Globus pallidus (tissue), 1 donor: ENCODE results near the gene KIAA1549.

Source experiments
- DNase-seq: peaks from one replicate; pipeline ENCODE4 v3.0.0-alpha.2; 2015; ENCODE audit warnings: low spot score

KIAA1549 gene

DNA sequence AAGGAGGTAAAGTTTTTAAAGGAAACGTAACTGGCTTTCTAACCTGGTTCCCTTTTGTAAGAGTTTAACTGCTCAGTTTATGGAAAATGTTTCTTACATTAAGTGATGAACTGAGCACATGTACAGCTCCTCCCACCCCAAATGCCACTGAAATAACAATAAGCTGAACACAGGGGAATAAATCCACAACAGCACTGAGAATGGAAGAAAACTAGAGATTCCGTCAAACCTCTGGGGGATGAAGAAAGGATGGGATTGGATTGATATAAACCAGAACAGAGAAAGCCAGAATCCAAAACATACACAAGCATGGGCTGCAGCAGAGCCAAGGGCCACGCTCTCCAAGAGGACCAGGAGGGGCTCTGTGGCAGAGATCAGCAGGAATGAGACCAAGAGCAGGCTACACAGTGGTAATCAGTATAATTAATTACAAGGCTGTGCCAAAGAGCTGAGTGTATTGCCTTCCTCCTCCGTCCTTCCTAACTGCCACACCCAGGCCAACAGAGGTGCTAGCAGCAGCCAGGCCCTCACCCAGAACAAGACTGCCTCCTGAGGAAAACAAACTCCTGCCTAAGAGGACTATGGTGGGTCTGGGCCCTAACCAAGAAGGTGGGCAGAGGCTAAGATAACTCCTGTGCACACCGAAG is 73.9 kb downstream of the KIAA1549 start:
- DNase-seq, result no peak

DNA sequence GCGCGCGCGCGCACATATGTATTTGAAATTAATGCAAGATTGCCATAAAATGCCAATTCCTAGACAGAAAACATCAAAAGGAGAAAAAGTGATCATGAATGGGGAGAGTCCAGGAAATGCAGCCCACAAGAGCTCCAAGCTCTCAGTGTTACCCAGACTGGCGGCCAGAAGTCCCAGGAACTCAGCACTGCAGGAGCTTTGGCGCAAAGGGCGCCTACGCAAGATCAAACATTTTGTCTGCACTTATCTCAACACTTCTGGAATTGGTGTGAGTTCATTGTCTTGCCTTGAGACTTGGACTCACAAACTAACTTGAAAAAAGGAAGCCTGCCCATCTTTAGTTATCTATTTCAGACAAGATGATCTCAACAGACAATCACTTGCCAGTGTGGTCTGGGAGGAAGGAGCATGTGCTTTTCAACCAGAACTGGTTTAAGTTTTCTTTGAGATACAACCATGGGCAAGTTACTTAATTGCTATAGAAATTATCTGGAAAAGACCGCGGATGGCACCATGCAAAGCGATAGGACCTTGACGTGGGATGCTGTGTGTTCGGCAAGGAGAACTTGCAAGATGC is 77.2 kb downstream of the KIAA1549 start:
- no peak for DNase-seq

DNA sequence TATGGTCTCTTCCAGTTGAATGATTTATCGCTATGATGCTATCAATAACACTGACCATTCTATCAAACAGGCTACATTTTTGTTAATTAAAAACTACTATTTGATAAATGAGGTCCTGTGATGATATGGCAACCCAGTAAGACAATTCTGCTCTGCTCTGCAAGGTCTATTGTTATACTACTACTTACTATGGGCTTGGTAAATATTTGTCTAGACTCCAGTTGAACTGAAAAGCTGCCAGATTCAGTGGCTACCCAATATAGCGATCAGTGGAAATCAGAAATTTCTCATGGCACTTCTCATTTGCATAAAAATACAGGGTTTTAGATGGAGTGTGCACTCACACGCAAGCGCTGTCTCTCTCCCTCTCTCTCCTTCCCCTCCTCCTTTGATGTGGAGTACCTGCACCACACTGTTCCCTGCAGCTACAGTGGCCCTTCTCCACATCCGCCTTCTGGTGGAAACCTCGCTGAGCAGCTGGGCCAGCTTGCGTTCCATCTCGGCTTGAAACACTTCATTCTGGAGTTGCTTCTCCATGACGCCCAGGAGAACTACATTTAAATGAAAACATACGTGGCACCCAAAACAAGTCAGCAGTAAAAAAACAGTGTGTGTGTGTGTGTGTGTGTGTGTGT is 77.9 kb downstream of the KIAA1549 start:
- no peak for DNase-seq

DNA sequence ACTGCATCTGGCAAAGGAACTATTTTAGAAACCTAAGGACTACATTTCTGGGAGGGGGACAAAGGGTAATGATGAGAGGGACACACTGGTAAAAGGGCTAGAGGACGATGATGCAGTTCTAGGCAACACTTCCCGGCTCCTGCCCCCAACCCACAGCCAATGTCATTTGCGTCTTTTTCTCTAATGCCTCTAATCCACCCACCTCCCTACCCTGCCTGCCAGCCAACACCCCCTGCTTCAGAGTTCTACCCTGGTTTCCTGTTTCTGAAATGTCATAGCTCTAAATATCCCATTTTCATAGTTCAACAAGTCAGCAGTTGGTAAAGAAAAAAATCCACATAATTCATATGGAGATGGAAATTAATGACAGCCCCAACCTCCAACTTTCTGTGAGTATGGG is 79.0 kb downstream of the KIAA1549 start:
- DNase-seq, result no peak

DNA sequence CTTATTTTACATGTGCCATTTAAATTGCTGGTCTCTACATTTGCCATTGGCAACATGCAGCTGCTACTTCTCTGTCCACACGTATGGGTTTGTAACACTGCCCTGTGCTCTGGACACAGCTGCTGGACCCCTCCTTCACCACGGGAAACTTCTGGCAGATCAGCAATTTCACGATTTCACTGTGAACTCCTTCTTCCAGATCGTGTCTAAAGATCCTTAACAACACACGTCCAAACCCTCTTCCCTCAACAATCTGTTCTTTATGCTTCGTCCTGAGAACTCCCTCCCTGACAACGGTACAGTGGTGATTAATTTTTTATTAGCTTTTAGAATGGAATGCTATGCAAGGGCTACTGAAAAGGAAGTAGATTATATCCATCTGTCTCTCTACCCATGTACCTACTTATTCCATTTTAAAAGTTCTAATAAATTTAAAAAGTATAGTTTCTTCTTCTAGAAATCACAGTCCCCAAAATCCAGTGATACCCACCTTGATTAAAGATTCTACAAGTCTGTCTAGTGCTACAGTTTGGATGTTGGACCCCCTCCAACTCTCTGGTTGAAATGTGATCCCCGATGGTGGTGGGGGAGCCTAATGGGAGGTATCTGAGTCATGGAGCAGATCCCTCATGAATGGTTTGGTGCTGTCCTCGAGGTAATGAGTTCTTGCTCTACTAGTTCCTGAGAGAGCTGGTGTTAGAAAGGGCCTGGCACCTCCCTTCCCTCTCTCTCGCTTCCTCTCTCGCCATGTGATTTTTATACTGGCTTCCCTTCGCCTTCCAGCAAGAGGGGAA is 81.0 kb downstream of the KIAA1549 start:
- no peak for DNase-seq

DNA sequence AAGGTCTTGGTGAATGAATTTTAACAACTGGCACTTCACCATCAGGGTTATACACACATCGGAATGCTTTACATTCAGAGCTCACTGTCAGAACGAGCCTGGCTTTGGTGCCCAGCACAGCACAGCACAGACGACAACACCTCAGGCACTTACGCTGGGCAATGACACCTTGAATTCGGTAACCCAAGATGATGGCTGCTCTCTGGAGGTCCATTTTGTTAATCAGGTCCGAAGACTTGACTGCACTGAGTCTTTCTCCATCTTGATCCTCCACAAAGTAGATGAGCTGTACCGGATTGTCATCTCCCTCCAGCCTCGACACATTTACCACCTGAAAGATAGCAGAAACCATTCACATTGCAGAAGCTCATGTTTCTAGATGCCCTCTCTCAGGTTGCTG is 82.4 kb downstream of the KIAA1549 start:
- DNase-seq, result no peak

DNA sequence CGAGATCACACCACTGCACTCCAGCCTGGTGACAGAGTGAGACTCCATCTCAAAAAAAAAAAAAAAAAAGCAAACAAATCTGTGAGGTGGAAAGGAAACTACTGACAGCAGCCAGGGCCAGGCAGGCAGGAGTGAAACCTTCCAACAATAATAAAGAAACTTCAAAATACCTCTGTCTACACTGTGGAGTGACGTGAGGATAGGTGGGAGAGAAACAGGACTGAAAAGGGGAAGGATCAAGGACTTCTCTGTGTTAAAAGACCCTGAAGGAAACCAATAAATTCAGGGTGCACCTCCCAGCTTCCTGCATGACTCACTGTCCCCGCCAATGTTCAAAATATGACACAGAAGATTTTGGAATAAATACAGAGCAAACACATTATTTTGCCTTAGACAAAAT is 82.9 kb downstream of the KIAA1549 start:
- no peak for DNase-seq

DNA sequence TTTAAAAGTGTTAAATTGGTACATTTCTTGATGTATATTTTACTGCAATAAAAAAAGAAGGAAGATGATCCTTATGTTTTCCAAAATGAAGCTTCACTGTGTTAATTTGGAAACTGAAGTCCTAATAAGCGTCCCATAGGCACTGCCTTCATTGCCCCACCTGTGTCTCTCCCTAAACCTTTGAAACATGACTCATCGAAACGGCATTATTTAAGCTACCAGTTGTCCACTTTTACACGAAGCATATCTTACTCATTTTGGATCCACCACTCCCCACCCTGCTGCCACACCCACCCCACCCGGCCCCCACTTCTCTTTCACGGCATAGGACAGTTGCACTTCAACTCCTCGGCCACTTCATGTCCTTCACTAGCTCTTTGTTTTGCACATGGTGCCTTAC is 85.5 kb downstream of the KIAA1549 start:
- no peak for DNase-seq

DNA sequence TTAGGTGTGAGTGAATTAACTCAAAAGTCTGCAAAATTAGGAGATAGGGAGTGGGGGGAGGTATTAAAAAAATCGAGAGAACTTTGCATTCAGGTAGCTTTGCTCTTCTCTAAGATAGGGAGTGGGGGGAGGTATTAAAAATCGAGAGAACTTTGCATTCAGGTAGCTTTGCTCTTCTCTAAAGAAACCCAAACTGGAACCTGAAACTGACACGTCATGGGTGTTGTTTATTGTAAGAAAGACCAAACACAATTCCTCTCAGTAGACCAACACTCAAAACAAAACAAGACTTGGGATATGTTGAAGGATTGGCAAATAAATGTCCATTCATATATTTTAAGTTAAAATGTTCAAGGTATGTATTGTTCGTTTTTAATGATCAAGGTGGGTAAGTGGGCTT is 87.9 kb downstream of the KIAA1549 start:
- no peak for DNase-seq

DNA sequence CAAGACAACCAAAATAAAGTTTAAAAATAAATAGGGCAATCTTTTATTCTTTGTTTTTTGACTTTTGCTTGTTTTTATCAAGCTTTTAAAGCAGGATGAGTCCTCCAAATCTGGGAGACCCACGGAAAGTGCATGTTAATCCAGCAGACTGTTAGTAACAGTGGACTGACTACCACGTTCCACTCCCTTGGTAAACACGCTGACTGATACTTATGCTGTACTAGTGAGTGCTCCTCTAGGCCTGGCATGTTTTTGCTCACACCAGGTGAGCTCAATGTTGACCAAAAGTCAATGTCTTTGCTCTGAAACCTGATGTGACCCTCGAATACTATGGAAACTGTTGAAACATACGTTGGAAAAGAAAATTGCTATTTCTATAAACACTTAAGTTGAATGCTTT is 88.4 kb downstream of the KIAA1549 start:
- no peak for DNase-seq

DNA sequence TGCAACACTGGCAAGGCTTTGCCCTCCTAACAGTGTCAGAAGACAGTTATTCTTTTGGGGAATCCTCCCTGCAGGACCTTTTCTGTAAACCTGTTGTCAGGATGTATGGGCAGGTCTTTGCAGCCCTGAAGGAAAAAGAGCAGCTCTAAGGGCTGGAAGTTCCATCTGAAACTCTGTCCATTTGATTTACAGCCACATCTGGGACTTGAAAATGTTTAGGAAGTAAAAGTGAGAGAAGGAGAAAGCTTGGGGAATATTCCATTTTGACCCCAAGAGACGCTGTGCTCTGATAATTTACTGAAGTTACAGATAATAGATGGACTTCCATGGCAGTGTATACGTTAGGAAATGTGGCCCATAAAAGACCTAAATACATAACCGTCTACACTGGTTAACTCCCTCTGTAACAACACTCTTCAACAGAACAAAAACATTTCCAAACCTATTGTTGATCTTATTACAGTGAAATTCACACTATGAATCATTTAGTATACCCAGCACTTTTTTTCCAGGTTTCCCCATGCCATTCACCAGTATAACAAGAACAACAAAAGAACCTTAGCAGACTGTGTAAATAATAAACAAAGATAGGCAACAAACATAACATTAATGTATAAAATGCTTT is 89.1 kb downstream of the KIAA1549 start:
- DNase-seq, result no peak

DNA sequence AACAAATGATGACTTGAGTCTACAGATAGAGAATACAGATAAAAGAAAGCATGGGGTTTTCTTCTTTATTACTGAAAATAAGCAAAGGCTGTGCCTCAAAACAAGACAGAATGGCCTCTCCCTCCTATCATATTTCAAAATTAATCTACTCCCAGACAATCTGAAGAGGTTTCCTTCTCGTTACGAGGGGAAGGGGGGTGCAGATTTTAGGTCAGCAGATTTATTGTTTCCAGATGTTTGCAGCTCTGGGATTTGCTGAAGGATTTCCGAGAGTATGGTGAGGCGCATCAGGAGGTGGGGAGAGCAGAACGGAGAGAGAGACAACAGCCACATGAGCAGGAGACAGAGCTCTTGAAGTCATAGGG is 89.8 kb downstream of the KIAA1549 start:
- no peak for DNase-seq

DNA sequence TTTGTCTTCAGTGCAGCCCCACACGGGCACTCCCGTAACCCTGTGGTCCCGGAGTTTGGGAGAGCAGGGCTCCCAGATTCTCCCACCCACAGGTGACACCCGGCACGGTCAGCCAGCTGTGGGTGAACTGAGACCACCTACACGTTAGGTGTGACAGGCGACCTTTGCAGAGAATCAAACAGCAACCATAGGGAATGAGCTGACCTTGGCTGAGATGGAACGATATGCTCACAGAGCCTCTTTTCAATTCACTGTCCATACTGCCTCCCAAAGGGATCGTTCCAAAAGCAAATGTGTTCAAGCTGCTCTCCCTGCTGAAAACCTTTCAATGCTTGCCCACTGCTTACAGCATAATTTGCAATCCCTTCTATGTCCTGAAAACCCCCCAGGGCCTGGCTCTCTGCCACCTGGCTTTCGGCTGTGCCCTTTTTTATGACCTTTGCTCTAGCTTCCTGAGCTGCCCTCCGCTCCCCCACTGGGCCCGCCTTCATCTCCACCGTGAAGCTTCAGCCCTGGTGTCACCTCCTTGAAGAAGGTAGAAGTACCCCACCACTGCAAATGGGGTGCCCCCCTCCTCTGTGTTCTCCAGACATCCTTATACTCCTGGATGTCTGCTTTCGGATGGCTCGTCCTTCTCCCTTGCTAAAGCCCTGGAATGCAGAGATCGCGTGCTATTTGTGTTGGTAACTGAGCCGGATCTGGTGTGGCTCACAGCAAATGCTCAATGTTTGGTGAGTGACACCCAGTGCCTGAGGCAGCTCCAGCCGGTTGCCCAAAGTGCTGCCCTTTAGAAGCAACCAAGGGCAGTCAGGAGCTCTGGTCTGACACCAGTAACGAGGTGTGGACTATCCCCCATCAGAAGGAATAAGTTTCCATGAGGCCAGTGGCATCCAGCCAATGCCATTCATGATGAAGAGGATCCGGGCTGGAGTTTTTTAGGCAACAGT is 90.4 kb downstream of the KIAA1549 start:
- DNase-seq, result no peak

DNA sequence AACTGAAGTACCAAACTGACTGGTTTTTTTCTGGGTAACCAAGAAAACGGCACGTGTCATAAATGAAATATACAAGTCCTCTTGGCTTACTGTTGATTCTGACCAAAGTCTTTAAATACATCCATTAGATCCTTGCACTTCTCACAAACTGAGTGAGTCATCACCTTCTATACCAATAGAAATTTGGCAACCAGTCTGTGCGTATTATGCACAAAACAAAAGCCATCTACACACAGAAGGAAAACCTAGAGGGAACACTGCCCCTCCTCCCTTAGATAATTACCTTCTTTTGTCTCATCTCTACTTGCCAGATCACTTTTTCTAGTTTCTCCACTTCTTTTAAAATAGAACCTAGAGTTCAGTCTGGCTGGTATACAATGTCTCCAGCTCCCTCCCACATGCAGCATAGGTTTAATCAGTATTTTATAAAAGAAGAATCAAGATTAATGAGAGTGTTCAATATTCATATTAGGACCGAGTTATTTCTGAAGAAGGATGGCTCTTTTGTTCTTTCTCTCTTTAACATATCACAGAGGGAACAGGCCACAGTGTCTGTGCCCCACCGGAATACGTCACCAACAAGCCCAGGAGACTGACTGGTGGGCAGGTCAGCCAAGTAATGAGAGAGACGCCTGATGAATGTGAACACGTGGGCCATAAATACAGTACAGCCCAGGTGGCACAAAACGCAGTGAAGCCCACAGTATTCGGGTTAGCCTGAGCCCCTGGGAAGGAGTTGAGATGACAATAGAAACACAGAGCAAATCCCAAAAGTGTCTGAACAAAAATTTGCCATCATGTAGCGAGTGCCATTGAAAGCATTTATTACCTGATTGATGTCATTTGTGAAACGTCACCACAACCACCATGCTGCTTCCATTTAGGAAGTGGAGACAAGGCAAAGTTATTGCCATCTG is 91.3 kb downstream of the KIAA1549 start:
- DNase-seq, result no peak

DNA sequence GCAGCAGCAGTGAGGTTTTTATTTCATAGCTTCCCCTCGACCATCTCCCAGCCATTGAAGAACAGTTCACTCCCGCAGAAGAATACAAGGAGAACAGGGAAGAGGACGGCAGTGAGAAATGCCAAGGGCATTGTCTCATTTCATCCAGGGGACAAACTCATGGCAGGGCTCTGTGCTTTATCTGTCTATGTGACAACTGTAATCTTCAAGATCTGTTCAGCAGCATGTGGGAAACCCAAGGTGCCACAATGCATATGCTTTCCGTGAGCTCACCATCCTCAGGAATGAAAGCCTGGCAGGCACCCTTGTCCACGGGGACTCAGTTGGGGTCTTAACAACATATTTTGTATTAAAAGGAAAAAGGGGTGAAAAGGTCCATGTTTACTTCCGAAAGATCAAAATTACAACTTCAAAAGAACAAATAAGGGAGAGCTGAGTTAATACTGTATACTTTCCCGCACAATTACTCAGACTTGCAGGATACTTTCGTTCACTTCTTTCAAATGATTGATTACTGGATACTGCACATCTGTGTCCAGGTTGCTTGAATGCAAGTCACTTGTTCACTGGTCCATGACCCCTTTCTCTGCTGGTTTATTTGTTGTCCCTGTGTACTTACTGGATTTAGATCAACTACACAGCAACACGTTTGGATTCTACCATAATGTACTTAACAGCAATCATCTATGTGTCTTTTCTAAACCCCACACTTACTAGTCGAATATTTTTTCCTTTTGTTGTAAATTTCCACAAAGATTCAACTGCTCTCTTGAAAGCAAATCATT is 93.1 kb downstream of the KIAA1549 start:
- DNase-seq, result no peak

DNA sequence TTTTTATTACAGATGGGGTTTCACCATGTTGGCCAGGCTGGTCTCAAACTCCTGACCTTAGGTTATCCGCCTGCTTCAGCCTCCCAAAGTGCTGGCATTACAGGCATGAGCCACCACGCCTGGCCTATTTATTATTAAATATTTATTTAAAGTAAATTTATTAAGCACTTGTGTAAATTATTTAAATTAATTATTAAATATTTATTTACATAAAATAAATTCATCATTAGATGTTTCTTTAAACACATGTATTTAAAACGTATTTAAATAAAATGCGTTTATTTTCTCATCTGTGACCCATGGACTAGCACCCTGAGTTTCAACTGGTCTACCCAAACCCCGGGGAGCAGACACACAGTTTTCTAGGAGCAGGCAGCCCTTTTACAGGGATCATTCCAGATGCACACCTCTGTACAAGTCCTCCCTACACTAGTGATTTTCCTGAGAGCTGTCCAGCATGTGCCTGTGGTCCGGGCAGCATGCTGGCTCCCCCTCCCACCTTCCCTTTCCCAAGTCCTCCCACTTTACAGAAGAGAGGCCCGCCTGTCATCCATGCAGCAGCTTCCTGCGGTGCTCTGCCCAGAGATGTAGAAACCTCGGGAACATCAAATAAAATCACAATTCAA is 94.0 kb downstream of the KIAA1549 start:
- DNase-seq, result no peak

DNA sequence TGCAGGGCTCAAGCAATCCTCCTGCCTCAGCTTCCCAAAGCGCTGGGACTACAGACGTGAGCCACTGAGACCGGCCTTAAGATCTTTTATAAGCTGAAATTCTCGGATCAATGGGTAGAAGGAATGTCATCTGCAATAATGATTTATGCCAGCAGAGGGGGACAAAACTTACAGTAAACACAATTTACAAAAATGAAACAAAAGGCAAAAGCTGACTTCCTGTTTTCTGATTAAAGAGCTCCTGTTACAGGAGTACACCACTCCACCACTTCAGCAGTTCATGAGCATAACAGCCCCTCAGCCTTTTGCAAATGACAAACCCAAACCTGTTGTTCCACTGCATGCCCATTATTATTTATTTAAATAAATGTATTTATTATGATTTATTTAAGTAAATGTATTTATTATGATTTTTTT is 94.7 kb downstream of the KIAA1549 start:
- peak; percentile 16 for DNase-seq

DNA sequence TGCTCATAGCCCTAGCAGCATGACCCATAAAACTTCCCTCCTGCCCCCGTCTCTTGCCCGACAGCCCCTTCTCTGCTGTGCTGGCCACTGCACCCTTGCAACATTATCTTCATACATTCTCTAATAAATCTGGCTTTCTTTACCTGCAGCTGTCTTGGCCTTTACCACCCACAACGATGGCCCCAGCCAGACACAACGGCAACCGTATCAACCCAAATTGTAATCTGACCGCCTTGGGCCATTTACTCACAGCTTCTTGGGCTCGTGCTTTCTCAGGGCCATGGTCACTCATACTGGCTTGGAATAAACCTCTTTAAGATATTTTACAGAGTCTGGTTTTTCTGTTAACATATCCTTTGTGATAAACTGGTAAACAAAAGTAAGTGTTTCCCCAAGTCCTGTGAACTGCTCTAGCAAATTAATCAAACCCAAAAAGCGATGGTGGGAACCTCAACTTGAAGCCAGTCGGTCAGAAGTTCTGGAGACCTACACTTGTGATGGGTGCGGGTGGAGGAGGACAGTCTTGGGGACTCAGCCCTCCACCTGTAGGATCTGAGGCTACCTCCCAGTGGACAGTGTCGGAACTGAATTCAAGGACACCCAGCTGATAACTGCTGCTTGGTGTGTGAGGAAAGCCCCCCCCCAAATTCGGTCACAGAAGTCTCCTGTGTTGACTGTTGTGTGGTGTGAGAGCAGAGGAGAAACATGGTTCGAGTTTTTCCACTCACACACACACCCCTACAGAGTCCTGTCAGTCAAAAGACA is 95.6 kb downstream of the KIAA1549 start:
- DNase-seq, result no peak
